Lung (tissue), 12 donors: ENCODE data around the gene TLX3. TPM values are rescaled to one million over a fixed set of nuclear protein-coding genes. Genes with fewer than 3 reads are reported as not detected.
A peak's percentile ranks its signal among the peaks of the same experiment; 100 is the strongest.

Experiments
- ATAC-seq: fragments of 200-7000 bp; cut with Tn5 transposase; one replicate; pipeline ENCODE4 v1.9.1; 2020; ENCODE audit warnings: moderate number of reproducible peaks; ENCODE audit not compliant: insufficient read depth, low FRiP score
- DNase-seq, 3 donors: peaks; one replicate each; pipeline ENCODE4 v3.0.0-alpha.2; 2013 to 2017
- H3K27ac ChIP-seq, 2 donors: one replicate each; pipeline ENCODE4 v1.5.1; 2013; ENCODE audit warnings: mild to moderate bottlenecking in 2 of 2, moderate library complexity in 2 of 2, control low read depth in 1 of 2, inconsistent platforms in 1 of 2, low read depth in 1 of 2, low read length in 1 of 2
- H3K27me3 ChIP-seq, 3 donors: one replicate each; pipeline ENCODE4 v1.5.1; 2013; ENCODE audit warnings: low read length in 2 of 3; ENCODE audit not compliant: control insufficient read depth in 3 of 3, insufficient read depth in 3 of 3
- H3K36me3 ChIP-seq, 4 donors: one replicate each; pipeline ENCODE4 v1.5.1; 2013; ENCODE audit warnings: low read length in 4 of 4, mild to moderate bottlenecking in 1 of 4, moderate library complexity in 1 of 4; ENCODE audit not compliant: control insufficient read depth in 4 of 4, insufficient read depth in 4 of 4
- H3K4me1 ChIP-seq, 5 donors: one replicate each; pipeline ENCODE4 v1.5.1; 2013; ENCODE audit warnings: low read length in 5 of 5, mild to moderate bottlenecking in 2 of 5, moderate library complexity in 1 of 5; ENCODE audit not compliant: control insufficient read depth in 5 of 5, insufficient read depth in 5 of 5
- H3K4me3 ChIP-seq: one replicate; pipeline ENCODE4 v1.5.1; 2013; ENCODE audit warnings: mild to moderate bottlenecking, control low read depth, moderate library complexity
- H3K9ac ChIP-seq, 2 donors: one replicate each; pipeline ENCODE4 v1.5.1; 2013; ENCODE audit warnings: low read length in 2 of 2, control low read depth in 1 of 2; ENCODE audit not compliant: insufficient read depth in 1 of 2
- H3K9me3 ChIP-seq, 4 donors: one replicate each; pipeline ENCODE4 v1.5.1; 2013; ENCODE audit warnings: low read length in 3 of 4, mild to moderate bottlenecking in 1 of 4, moderate library complexity in 1 of 4; ENCODE audit not compliant: control insufficient read depth in 4 of 4, insufficient read depth in 3 of 4
- WGBS, 2 donors: extraction: QIAGEN DNeasy Blood & Tissue Kit; methylation state at CpG; one replicate each; pipeline ENCODE4 v1.1.7; 2013; 5-methylcytosine and 5-hydroxymethylcytosine counted together
- polyA plus RNA-seq, 2 donors: library from polyadenylated mRNA; stranded (reverse); fragments of 200-250 nt; gene quantifications; one replicate each; pipeline ENCODE4 v1.2.1, GENCODE V29; 2013
- total RNA-seq, 2 donors: library from RNA; depleted of rRNA in 1 of 2; stranded (reverse); fragments of >200 nt in 1 of 2; gene quantifications; one replicate each; pipeline ENCODE4 v1.2.1, GENCODE V29; 2014 to 2021
- TF ChIP-seq, protein P1 (sequence below): IDR thresholded peaks from 2 replicates; pipeline ENCODE4 v1.5.1; 2012; ENCODE audit warnings: mild to moderate bottlenecking; ENCODE audit errors: control extremely low read depth, extremely low read depth
- donor health status: control.
- donor health status: control.
- donor health status: Bipolar disorder and iron deficiency.
- donor health status: healthy.
- donor health status: DM: yes; HTN: yes; CAD: no.

The TLX3 gene
- total and polyA plus RNA-seq, 4 donors = not detected

GRCh38 chr5:171310212-171310818 lies 1.3 kb downstream of the TLX3 start:
- H3K4me3 ChIP-seq = no peak overlapping the region
- H3K9me3 ChIP-seq = peaks cover 0 to 17% (median 0%) of the 10 kb centered on the region in 4 donors
- peaks cover 0 to 36% (median 18%) of the 10 kb centered on the region in 5 donors for H3K4me1 ChIP-seq
- no peak overlapping the region for H3K9ac ChIP-seq
- ATAC-seq (no peak), DNase-seq (peak in 1 of 3 donors; percentile 16)
- peaks cover 23 to 87% (median 76%) of the 10 kb centered on the region in 3 donors for H3K27me3 ChIP-seq
- WGBS, 2 donors = 5 to 6% methylated on average over 39 to 41 of the region's 41 CpGs
- no peak overlapping the region for H3K27ac ChIP-seq
- no peaks in the 10 kb centered on the region for H3K36me3 ChIP-seq
- TF ChIP-seq, protein P1, sequence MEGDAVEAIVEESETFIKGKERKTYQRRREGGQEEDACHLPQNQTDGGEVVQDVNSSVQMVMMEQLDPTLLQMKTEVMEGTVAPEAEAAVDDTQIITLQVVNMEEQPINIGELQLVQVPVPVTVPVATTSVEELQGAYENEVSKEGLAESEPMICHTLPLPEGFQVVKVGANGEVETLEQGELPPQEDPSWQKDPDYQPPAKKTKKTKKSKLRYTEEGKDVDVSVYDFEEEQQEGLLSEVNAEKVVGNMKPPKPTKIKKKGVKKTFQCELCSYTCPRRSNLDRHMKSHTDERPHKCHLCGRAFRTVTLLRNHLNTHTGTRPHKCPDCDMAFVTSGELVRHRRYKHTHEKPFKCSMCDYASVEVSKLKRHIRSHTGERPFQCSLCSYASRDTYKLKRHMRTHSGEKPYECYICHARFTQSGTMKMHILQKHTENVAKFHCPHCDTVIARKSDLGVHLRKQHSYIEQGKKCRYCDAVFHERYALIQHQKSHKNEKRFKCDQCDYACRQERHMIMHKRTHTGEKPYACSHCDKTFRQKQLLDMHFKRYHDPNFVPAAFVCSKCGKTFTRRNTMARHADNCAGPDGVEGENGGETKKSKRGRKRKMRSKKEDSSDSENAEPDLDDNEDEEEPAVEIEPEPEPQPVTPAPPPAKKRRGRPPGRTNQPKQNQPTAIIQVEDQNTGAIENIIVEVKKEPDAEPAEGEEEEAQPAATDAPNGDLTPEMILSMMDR = no peak

- peaks cover 0 to 17% (median 0%) of the 10 kb centered on the region in 4 donors for H3K9me3 ChIP-seq
- ATAC-seq (no peak), DNase-seq (no peak)
- H3K4me3 ChIP-seq = no peak overlapping the region
- H3K4me1 ChIP-seq = peaks cover 0 to 39% (median 18%) of the 10 kb centered on the region in 5 donors
- no peaks in the 10 kb centered on the region for H3K36me3 ChIP-seq
- 3% methylated on average over 41 of the region's 41 CpGs for whole genome bisulfite sequencing, 2 donors
- TF ChIP-seq, protein P1 = no peak
- no peak overlapping the region for H3K9ac ChIP-seq
- no peak overlapping the region for H3K27ac ChIP-seq
- H3K27me3 ChIP-seq = peaks cover 23 to 87% (median 76%) of the 10 kb centered on the region in 3 donors
Measured at GRCh38 chr5:171310819-171311321, 1.8 kb downstream of the TLX3 start.

DNA sequence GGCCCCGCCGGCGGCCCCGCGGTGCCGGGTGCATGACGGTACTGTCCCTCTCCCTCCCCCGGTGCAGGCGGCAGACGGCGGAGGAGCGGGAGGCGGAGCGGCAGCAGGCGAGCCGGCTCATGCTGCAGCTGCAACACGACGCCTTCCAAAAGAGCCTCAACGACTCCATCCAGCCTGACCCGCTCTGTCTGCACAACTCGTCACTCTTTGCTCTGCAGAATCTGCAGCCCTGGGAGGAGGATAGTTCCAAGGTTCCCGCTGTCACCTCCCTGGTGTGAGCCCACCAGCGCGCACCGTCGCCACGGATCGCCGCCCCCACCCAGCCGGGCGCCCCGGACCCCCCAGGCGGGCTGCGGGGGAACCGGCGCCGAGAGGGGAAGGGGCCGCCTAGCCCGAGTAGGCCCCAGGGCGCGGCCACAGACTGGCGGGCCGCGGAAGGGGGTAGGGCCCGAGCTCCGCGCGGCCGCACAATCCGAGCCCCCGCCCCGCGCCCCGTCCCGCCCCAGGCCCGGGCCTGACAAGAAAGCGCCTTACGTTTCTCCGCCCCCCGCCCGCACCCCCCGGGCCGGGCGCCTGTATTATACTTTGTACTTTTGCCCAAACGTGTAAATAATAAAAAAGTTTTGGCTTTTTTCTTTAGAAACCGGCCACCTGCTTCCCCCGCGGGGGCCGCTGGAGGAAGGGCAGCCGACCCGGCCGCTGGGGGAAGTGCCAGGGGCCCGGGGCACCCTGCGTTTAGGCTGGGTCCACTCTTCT lies 2.5 kb downstream of the TLX3 start:
- peaks cover 23 to 87% (median 76%) of the 10 kb centered on the region in 3 donors for H3K27me3 ChIP-seq
- peaks cover 0 to 43% (median 18%) of the 10 kb centered on the region in 5 donors for H3K4me1 ChIP-seq
- H3K9ac ChIP-seq = no peak overlapping the region
- ATAC-seq (no peak), DNase-seq (peak; percentile 59 to 78 (median 66))
- peaks cover 0 to 17% (median 0%) of the 10 kb centered on the region in 4 donors for H3K9me3 ChIP-seq
- H3K27ac ChIP-seq = no peak overlapping the region
- 1 to 3% methylated on average over 60 to 74 of the region's 74 CpGs for WGBS, 2 donors
- no peak overlapping the region for H3K4me3 ChIP-seq
- no peaks in the 10 kb centered on the region for H3K36me3 ChIP-seq
- TF ChIP-seq, protein P1 = no peak
